Right cardiac atrium (tissue), 5 donors: ENCODE data around the gene CCDC85C. TPM values are rescaled to one million over a fixed set of nuclear protein-coding genes. Genes with fewer than 3 reads are reported as not detected.

ENCODE experiments used
- ATAC-seq, 2 donors: fragments of 200-7000 bp; cut with Tn5 transposase; one replicate each; pipeline versions ENCODE4 v1.8.0 to v1.9.1; 2020; ENCODE audit warnings: moderate library complexity in 2 of 2, mild to moderate bottlenecking in 1 of 2
- DNase-seq, 3 donors: peaks; one replicate each; pipeline ENCODE4 v3.0.0-alpha.2; 2020
- H3K27ac ChIP-seq: one replicate; pipeline ENCODE4 v1.5.1; 2013; ENCODE audit warnings: mild to moderate bottlenecking, low read length, control low read depth, moderate library complexity
- H3K27me3 ChIP-seq: one replicate; pipeline ENCODE4 v1.6.1; 2013; ENCODE audit not compliant: control insufficient read depth, insufficient read depth
- H3K4me1 ChIP-seq: one replicate; pipeline ENCODE4 v1.6.1; 2013; ENCODE audit warnings: low read length; ENCODE audit not compliant: control insufficient read depth, insufficient read depth
- H3K4me3 ChIP-seq: one replicate; pipeline ENCODE4 v1.5.1; 2013; ENCODE audit warnings: low read length, control low read depth
- H3K9me3 ChIP-seq: one replicate; pipeline ENCODE4 v1.6.1; 2013; ENCODE audit warnings: low read length; ENCODE audit not compliant: control insufficient read depth
- WGBS: extraction: QIAGEN DNeasy Blood & Tissue Kit; methylation state at CpG from one replicate; pipeline ENCODE4 v1.1.7; 2013; 5-methylcytosine and 5-hydroxymethylcytosine counted together
- intact Hi-C, 4 donors: fragments of 100-400 bp; cut with DNase I; formaldehyde crosslinking; loops; one replicate each; pipeline versions ENCODE4 v1.11.0 to v1.14.0; 2022 to 2023
- polyA plus RNA-seq: library from polyadenylated mRNA; stranded (reverse); fragments of 200-250 nt; gene quantifications from one replicate; pipeline ENCODE4 v1.2.3, GENCODE V29; 2013
- total RNA-seq, 4 donors: library from RNA; stranded (reverse); fragmentation: NEBNext Ultra II Directional; extraction: Animal tissue kit (Norgen Biotek cat#: 25700); gene quantifications; one replicate each; pipeline ENCODE4 v1.2.1, GENCODE V29; 2021
- donor health status: healthy with polysubstance abuse.
- donor health status: DM: no; HTN: yes; CAD: no.
- donor health status: DM: no; HTN: no; CAD: no.
- donor health status: DM: no; HTN: yes; CAD: no; lungs with severe emphysema.
- donor health status: DM: yes; HTN: yes; CAD: no.

CCDC85C gene
- total and polyA plus RNA-seq, 5 donors, result 21.0 to 31.5 (median 22.6) TPM

DNA sequence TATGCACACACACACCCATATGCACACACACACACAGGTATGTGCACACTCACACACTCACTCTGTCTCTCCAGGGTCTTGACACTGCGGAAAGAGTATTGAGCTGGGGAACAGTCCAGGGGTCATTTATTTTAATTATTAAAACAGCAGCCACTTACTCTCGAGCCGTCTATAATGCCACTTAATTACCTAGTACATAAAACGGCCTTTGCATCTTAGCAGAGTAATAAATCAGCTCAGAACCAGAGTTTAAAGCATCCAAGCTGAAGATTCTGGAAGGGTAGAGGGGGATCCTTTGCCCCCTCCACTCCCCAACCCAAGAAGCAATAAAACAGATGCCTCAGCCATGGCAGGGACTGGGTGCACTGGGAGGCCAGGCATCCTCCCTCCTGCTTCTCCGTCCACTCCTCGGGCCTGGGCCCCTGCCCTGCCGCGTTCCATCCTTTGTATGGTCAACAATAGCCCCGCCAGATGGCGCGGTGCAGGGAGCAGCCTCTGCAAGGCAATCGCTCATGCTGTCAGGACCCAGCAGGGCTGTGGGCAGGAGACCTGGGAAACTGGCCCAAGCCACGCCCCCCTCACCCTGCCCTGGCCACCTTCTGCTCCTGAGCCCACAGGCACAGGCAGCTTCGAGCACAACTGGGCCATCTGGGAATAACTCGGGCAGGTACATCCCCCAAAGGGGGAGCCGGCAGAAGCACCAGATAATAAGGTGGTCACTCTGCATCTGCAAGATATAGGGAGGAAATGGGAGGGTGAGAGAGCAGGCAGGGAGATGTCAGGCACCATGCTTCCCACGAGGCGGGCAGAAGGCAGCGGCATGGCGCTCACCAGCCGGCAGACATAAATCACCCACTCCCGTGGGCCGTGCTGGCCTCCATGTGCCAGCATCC, 40.9 kb downstream of the CCDC85C start:
- Histone ChIP-seq H3K9me3 (no peaks in the 10 kb centered on the region), H3K4me1 (peaks cover 10% of the 10 kb centered on the region), H3K27me3 (no peaks in the 10 kb centered on the region), H3K4me3 (no peak overlapping the region), H3K27ac (no peak overlapping the region)
- 53% methylated on average over 23 of the region's 23 CpGs for WGBS
- peak; percentile 69 to 75 for ATAC-seq
- intact Hi-C loops, result loop anchor here in 2 of 4 donors (5.0 kb wide), 2 partner anchors 39 to 64 kb away; partner anchors contain the start of gene CCDC85C (in 1 of the 2)
- peak; percentile 76 to 91 (median 88) for DNase-seq

DNA sequence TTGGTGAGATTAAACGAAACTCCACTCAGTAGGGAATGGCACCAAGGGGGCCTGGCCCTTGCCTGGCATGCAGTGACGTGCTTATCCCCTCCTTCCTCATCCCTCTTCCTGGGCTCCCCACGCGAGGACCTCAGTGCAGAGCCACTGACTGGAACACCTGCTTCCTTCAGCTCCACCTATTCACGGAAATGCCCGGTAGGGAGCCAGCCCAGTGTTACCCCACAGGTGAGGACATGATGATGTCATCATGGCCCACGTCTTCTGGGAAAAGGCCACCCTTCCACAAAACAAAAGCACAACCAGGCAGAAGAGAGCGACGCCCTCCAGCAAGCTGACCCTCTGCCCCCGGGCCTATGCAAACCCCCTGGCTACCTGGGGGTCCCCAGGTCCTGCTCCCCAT, 42.1 kb downstream of the CCDC85C start:
- Histone ChIP-seq H3K9me3 (no peaks in the 10 kb centered on the region), H3K27me3 (no peaks in the 10 kb centered on the region), H3K4me1 (peaks cover 10% of the 10 kb centered on the region), H3K4me3 (no peak overlapping the region), H3K27ac (no peak overlapping the region)
- WGBS, result 82% methylated on average over 10 of the region's 10 CpGs
- DNase-seq (peak in 1 of 3 donors; percentile 30), ATAC-seq (no peak)
- intact Hi-C loops, result loop anchor here in 2 of 4 donors (5.0 kb wide), 2 partner anchors 40 to 65 kb away; partner anchors contain the start of gene CCDC85C (in 1 of the 2)

DNA sequence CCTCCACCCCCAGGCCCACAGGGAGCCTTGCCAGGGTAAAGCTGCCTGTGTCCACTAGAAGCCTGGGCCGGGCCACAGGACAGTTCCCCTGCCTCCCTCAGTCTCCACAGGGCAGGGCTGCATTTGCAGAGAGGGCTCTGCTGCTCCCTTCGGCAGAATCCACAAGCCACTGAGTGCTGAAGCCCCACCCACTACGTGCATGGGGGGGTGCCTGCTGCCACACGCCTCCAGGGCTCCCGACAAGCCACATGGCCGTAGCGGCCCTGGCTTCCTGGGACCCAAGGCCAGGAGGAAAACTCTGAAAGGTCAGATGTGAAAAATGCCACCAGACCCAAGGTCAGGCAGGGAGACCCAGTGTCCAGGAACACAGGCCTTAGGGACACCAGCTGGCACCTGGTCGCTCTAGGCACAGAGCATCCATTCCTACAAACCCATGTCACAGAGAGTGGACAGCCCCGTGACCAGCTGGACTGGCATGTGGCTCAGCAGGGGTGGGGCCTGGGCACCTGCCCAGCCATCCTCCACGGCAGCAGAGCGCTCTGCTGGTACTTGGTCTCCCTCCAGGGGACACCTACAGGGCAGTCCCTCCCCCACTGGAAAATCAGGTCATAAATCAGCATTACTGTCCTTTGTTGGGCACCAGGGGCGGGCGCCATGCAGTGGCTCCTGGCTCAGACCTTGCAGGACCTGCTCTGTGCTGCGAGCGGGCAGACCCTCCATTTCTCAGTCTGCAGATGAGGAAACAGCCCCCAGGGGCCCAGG, 42.9 kb downstream of the CCDC85C start:
- Histone ChIP-seq H3K27me3 (no peaks in the 10 kb centered on the region), H3K9me3 (no peaks in the 10 kb centered on the region), H3K4me1 (peaks cover 10% of the 10 kb centered on the region), H3K27ac (peak overlapping the region; percentile 7), H3K4me3 (no peak overlapping the region)
- peak; percentile 10 to 30 for ATAC-seq
- DNase-seq, result peak in 2 of 3 donors; percentile 66 to 71
- intact Hi-C loops, result loop anchor here in 2 of 4 donors (5.0 kb wide), 2 partner anchors 41 to 66 kb away; partner anchors contain the start of gene CCDC85C (in 1 of the 2)
- 65% methylated on average over 15 of the region's 15 CpGs for WGBS

DNA sequence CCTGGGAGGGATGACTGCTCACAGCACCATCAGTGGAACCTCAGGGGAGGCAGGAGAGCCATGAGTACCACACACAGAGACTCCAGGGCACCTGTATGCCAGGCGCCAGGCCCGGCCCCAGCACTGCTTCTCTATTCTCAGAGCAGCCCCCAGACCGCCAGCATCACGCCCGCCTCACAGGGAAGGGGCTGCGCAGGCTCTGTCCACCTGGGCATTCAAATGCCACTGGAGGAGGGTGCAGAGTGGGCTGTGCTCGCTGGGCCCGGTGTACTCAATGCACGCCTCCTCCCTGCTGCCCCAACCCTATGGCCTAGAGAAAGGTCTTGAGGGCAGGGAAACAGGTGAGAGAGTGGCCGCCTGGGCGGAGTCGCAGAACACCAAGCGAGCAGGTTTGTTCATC, 43.6 kb downstream of the CCDC85C start:
- WGBS, result 89% methylated on average over 13 of the region's 13 CpGs
- Histone ChIP-seq H3K4me1 (peaks cover 6% of the 10 kb centered on the region), H3K27ac (no peak overlapping the region), H3K4me3 (no peak overlapping the region), H3K9me3 (no peaks in the 10 kb centered on the region), H3K27me3 (no peaks in the 10 kb centered on the region)
- intact Hi-C loops, result loop anchor here in 2 of 4 donors (5.0 kb wide), 2 partner anchors 42 to 67 kb away; partner anchors contain the start of gene CCDC85C (in 1 of the 2)
- peak in 1 of 3 donors; percentile 49 for DNase-seq
- no peak for ATAC-seq

DNA sequence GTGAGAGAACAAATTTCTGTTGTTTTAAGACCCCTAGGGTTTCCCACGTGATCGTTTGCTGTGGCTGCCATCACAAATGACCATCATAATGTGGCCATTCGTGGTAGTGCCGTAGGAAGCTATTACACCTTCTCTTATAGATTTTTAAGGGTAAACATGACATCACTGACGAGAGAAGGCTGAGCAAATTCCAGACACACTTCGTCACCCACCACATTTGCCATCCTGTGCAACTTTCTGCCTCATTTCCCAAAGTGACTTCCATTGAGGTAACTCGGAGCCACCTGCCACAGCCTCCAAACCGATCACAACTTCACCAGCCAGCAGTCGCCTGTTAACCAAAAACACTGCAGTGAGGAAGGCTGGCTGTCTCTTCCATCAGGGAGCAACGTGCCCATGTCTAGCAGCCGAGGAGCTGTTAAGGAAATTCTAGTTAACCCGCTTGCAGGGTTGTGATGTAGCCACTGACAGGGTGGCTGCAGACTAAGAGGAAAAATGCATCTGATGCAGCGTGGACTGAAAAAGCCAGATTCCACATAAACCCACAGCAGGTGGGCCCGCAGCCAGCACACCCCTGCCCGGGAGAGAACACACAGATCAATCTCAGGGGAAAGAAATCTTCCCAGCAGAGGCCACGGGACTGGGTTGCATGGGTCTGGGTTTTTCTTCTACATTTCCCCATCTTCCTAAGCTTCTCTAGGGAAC, 44.6 kb downstream of the CCDC85C start:
- Histone ChIP-seq H3K9me3 (no peaks in the 10 kb centered on the region), H3K4me3 (no peak overlapping the region), H3K27ac (no peak overlapping the region), H3K27me3 (no peaks in the 10 kb centered on the region), H3K4me1 (no peaks in the 10 kb centered on the region)
- ATAC-seq (no peak), DNase-seq (no peak)
- 71% methylated on average over 16 of the region's 16 CpGs for WGBS
- intact Hi-C loops, result no loop called here

DNA sequence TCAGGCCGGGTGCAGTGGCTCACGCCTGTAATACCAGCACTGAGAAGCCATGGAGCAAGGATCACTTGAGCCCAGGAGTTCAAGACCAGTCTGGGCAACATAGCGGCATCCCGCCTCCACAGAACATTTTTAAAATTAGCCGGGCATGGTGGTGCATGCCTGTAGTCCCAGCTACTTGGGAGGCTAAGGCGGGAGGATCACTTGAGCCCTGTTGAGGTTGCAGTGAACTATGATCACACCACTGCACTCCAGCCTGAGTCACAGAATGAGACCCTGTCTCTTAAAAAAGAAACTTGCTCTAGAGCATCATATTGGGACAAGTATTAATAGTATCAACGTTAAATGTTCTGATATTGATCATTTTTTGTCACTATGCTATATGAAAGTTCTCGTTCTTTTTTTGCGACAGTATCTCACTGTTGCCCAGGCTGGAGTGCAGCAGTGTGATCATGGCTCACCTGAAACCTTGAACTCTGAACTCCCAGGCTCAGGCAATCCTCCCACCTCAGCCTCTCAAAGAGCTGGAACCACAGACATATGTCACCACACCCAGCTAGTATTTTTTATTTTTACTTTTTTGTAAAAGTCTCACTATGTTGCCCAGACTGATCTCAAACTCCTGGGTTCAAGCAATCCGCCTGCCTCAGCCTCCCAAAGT, 47.7 kb downstream of the CCDC85C start:
- no peaks in the 10 kb centered on the region for H3K27me3 ChIP-seq
- ATAC-seq (no peak), DNase-seq (no peak)
- intact Hi-C loops, result no loop called here
- 94% methylated on average over 10 of the region's 10 CpGs for WGBS
- no peak overlapping the region for H3K4me3 ChIP-seq
- H3K27ac ChIP-seq, result no peak overlapping the region
- no peaks in the 10 kb centered on the region for H3K9me3 ChIP-seq
- H3K4me1 ChIP-seq, result peaks cover 9% of the 10 kb centered on the region

DNA sequence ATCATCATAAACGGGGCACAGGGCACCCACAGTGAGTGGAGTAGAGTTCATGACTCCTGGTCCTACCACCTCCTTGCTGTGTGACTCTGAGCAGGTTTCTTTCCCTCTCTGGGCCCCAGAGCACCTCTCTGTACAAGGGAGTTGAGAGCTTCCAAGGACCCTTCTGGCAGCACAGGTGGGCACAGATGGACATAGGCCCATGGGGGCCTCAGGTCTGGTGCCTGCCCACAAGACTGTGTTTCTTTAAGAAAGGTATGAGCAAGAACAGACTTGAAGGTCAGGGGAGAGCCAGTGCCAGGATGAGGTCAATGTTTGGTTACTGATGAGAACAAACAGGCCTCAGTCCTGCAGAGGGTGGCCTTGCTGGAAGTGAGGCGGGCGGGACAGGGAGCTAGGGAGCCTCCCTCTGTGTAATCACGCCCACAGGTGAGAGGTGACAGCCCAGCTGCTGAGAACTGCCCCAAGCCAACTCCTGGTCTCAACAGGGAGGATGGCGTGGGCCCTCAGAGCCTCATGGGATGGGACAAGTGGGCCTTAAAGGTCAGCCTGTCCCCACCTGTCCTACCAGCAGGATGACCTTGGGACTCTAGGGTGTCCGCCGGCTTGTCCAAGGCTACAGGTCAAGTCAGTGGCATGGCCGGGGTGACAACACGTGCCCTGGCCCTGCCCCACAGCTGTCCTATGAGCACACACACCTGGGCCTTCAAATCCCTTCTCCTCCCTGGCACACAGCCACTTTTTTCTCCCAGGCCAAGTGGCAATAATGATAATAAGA, 49.1 kb downstream of the CCDC85C start:
- ATAC-seq, result peak; percentile 25 to 33

DNA sequence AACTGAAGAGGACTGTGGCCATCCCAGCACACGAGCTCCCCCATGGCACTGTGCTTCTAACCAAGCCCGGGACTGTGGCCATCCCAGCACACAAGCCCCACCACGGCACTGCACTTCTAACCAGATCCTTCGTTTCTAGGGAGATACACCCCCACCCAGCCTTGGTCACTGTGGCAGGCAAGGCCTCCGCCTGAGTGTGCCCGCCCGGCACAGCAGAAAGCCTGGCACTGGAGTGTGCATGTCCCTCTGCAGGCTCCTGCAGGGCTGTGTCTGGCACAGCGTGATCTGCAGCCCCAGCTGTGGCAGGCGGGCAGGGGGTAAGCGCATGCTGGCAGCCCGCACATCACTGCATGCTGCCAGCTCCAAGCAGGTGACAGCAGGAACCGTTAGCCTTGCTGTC, 49.8 kb downstream of the CCDC85C start:
- intact Hi-C loops, result no loop called here
- ATAC-seq (peak; percentile 45 to 70), DNase-seq (peak in 1 of 3 donors; percentile 70)
- Histone ChIP-seq H3K4me3 (no peak overlapping the region), H3K27ac (no peak overlapping the region), H3K9me3 (no peaks in the 10 kb centered on the region), H3K27me3 (no peaks in the 10 kb centered on the region), H3K4me1 (peaks cover 9% of the 10 kb centered on the region)
- WGBS, result 61% methylated on average over 12 of the region's 12 CpGs

More for the DNA sequence above, 49.1 kb downstream of the CCDC85C start:
- Histone ChIP-seq H3K27ac (no peak overlapping the region), H3K4me1 (peaks cover 9% of the 10 kb centered on the region), H3K27me3 (no peaks in the 10 kb centered on the region), H3K9me3 (no peaks in the 10 kb centered on the region), H3K4me3 (no peak overlapping the region)
- peak in 1 of 3 donors; percentile 48 for DNase-seq
- intact Hi-C loops, result no loop called here
- WGBS, result 66% methylated on average over 9 of the region's 9 CpGs

DNA sequence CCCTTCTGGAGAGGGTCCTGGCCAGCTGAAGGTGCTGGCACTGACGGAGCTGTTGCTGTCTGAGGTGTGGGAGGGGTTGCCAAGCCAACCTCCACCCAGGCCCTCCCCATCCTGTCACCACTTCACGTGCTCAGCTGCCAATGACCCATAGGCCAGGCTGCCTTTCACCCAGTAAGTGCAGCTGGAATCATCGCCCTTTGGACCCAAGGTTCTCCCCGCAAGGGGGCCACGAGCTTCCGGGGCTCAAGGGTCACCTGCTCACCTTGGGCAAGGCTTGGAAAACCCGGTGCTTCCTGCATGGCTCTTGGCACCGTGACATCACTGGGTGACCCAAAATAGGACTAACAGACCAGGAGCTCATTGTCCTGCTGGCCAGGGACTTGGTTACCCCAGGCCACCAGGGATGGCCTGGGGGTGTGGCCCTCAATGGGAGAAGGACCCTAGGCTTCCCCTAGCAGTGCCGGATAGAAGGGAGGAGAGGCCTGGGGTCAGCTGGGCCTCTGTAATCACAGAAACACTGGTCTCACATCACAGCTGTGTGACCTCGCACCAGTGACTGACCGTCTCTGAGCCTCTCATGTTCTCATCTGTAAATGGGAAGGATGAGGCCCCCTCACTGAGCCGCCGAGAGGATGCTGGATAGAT, 51.3 kb downstream of the CCDC85C start:
- no peak overlapping the region for H3K4me3 ChIP-seq
- 48% methylated on average over 13 of the region's 13 CpGs for WGBS
- no peaks in the 10 kb centered on the region for H3K27me3 ChIP-seq
- peak; percentile 42 to 46 for ATAC-seq
- no peak overlapping the region for H3K27ac ChIP-seq
- intact Hi-C loops, result no loop called here
- H3K9me3 ChIP-seq, result no peaks in the 10 kb centered on the region
- DNase-seq, result peak in 1 of 3 donors; percentile 55
- peaks cover 9% of the 10 kb centered on the region for H3K4me1 ChIP-seq
